H9 (cell line): ENCODE results near the gene SMPX. TPM values are rescaled to one million over a fixed set of nuclear protein-coding genes. Genes with fewer than 3 reads are reported as not detected.

Source experiments
- DNase-seq: peaks from one replicate; pipeline ENCODE4 v3.0.0-alpha.2; 2017
- H2AFZ ChIP-seq: one replicate; pipeline ENCODE4 v1.6.1; 2013; ENCODE audit warnings: mild to moderate bottlenecking, low read length, control low read depth, moderate library complexity
- H2AK5ac ChIP-seq: 2 replicates; pipeline ENCODE4 v1.6.1; 2013; ENCODE audit warnings: low read length, control low read depth, mixed read lengths; ENCODE audit not compliant: insufficient read length
- H2BK120ac ChIP-seq: one replicate; pipeline ENCODE4 v1.6.1; 2013; ENCODE audit warnings: low read depth, mild to moderate bottlenecking, low read length, control low read depth, inconsistent platforms; ENCODE audit not compliant: poor library complexity, severe bottlenecking
- H2BK12ac ChIP-seq: 2 replicates; pipeline ENCODE4 v1.6.1; 2013; ENCODE audit warnings: low read length, control low read depth, mixed read lengths, low read depth; ENCODE audit not compliant: insufficient read length
- H2BK15ac ChIP-seq: 2 replicates; pipeline ENCODE4 v1.6.1; 2013; ENCODE audit warnings: low read depth, low read length, control low read depth
- H2BK20ac ChIP-seq: one replicate; pipeline ENCODE4 v1.6.1; 2013; ENCODE audit warnings: low read depth, mild to moderate bottlenecking, low read length, control low read depth, inconsistent platforms; ENCODE audit not compliant: poor library complexity, severe bottlenecking
- H2BK5ac ChIP-seq: 2 replicates; pipeline ENCODE4 v1.6.1; 2013; ENCODE audit warnings: low read length, control low read depth, mixed read lengths; ENCODE audit not compliant: insufficient read length
- H3K14ac ChIP-seq: 2 replicates; pipeline ENCODE4 v1.6.1; 2013; ENCODE audit warnings: low read length, control low read depth; ENCODE audit not compliant: insufficient read depth
- H3K18ac ChIP-seq: 2 replicates; pipeline ENCODE4 v1.6.1; 2013; ENCODE audit warnings: low read depth, mild to moderate bottlenecking, mixed read lengths, low read length, control low read depth; ENCODE audit not compliant: insufficient read length
- H3K23ac ChIP-seq: 2 replicates; pipeline ENCODE4 v1.6.1; 2013; ENCODE audit warnings: low read length, control low read depth, mixed read lengths, low read depth; ENCODE audit not compliant: insufficient read length
- H3K23me2 ChIP-seq: 2 replicates; pipeline ENCODE4 v1.6.1; 2013; ENCODE audit warnings: low read depth, mild to moderate bottlenecking, mixed read lengths, low read length, control low read depth; ENCODE audit not compliant: insufficient read length, poor library complexity, severe bottlenecking
- H3K27ac ChIP-seq: 2 replicates; pipeline ENCODE4 v1.5.1; 2013; ENCODE audit warnings: low read length, control low read depth, mixed read lengths, low read depth; ENCODE audit not compliant: insufficient read length
- H3K27me3 ChIP-seq: 2 replicates; pipeline ENCODE4 v1.6.1; 2013; ENCODE audit warnings: low read length, control low read depth, inconsistent platforms; ENCODE audit not compliant: insufficient read depth
- H3K4ac ChIP-seq: 2 replicates; pipeline ENCODE4 v1.6.1; 2013; ENCODE audit warnings: low read depth, mild to moderate bottlenecking, control low read depth, inconsistent platforms, low read length, moderate library complexity
- H3K4me1 ChIP-seq: 2 replicates; pipeline ENCODE4 v1.6.1; 2013; ENCODE audit warnings: low read length, control low read depth, inconsistent platforms; ENCODE audit not compliant: insufficient read depth
- H3K4me2 ChIP-seq: 2 replicates; pipeline ENCODE4 v1.6.1; 2013; ENCODE audit warnings: low read length, control low read depth, mixed read lengths; ENCODE audit not compliant: insufficient read length, insufficient read depth
- H3K56ac ChIP-seq: 2 replicates; pipeline ENCODE4 v1.6.1; 2013; ENCODE audit warnings: low read depth, mild to moderate bottlenecking, mixed read lengths, low read length, control low read depth; ENCODE audit not compliant: insufficient read length
- H3K79me1 ChIP-seq: 2 replicates; pipeline ENCODE4 v1.6.1; 2013; ENCODE audit warnings: low read depth, mild to moderate bottlenecking, moderate library complexity, low read length, control low read depth, inconsistent platforms; ENCODE audit not compliant: insufficient read depth, poor library complexity, severe bottlenecking
- H3K79me2 ChIP-seq: 2 replicates; pipeline ENCODE4 v1.6.1; 2013; ENCODE audit warnings: low read length, control low read depth, inconsistent platforms; ENCODE audit not compliant: insufficient read depth
- H3K9ac ChIP-seq: 2 replicates; pipeline ENCODE4 v1.6.1; 2013; ENCODE audit warnings: low read length, control low read depth, mixed read lengths; ENCODE audit not compliant: insufficient read length; ENCODE audit errors: extremely low read depth
- H3K9me3 ChIP-seq: one replicate; pipeline ENCODE4 v1.6.1; 2013; ENCODE audit warnings: low read depth, low read length, inconsistent platforms; ENCODE audit not compliant: control insufficient read depth
- H3T11ph ChIP-seq: one replicate; pipeline ENCODE4 v1.6.1; 2013; ENCODE audit warnings: mild to moderate bottlenecking, low read length, control low read depth, inconsistent platforms
- H4K20me1 ChIP-seq: one replicate; pipeline ENCODE4 v1.6.1; 2013; ENCODE audit not compliant: control insufficient read depth, insufficient read length, insufficient read depth
- H4K5ac ChIP-seq: 2 replicates; pipeline ENCODE4 v1.6.1; 2013; ENCODE audit warnings: low read depth, mild to moderate bottlenecking, mixed read lengths, low read length, control low read depth; ENCODE audit not compliant: insufficient read length
- H4K8ac ChIP-seq: replicated peaks from 2 replicates; pipeline ENCODE4 v1.6.1; 2013; ENCODE audit warnings: low read length, control low read depth, mixed read lengths, low read depth; ENCODE audit not compliant: insufficient read length
- H4K91ac ChIP-seq: 2 replicates; pipeline ENCODE4 v1.6.1; 2013; ENCODE audit warnings: low read depth, mild to moderate bottlenecking, moderate library complexity, mixed read lengths, low read length, control low read depth; ENCODE audit not compliant: insufficient read length
- H3K27ac Mint-ChIP-seq, 3 experiments: 2 replicates in 2 of 3; 3 replicates in 1 of 3; pipeline ENCODE4 v1.8.0; 2020 to 2021; ENCODE audit warnings: mixed read lengths in 3 of 3, mild to moderate bottlenecking in 1 of 3, moderate library complexity in 1 of 3
- H3K27me3 Mint-ChIP-seq: 2 replicates; pipeline ENCODE4 v1.8.0; 2021; ENCODE audit warnings: low read depth, mild to moderate bottlenecking, moderate library complexity, mixed read lengths
- H3K36me3 Mint-ChIP-seq, 3 experiments: 2 replicates in 2 of 3; 3 replicates in 1 of 3; pipeline ENCODE4 v1.8.0; 2020 to 2021; ENCODE audit warnings: low read depth in 3 of 3, mixed read lengths in 3 of 3; ENCODE audit not compliant: insufficient read depth in 1 of 3
- H3K4me1 Mint-ChIP-seq, 2 experiments: 2 replicates each; pipeline ENCODE4 v1.8.0; 2020; ENCODE audit warnings: mixed read lengths in 2 of 2
- H3K4me3 Mint-ChIP-seq, 2 experiments: 2 replicates in 1 of 2; 3 replicates in 1 of 2; pipeline ENCODE4 v1.8.0; 2020 to 2021; ENCODE audit warnings: mild to moderate bottlenecking in 2 of 2, mixed read lengths in 2 of 2, moderate library complexity in 1 of 2
- H3K9me3 Mint-ChIP-seq, 2 experiments: 2 replicates in 1 of 2; 3 replicates in 1 of 2; pipeline ENCODE4 v1.8.0; 2020; ENCODE audit warnings: mild to moderate bottlenecking in 2 of 2, mixed read lengths in 2 of 2, moderate library complexity in 1 of 2
- WGBS: extraction: QIAGEN DNeasy Blood & Tissue Kit; methylation state at CpG from one replicate; pipeline ENCODE4 v1.1.7; 2013; ENCODE audit warnings: missing lambda C conversion rate, low lambda C conversion rate, mixed read lengths; ENCODE audit not compliant: insufficient read length; ENCODE audit errors: extremely low coverage; 5-methylcytosine and 5-hydroxymethylcytosine counted together
- total RNA-seq: library from RNA; stranded (reverse); gene quantifications from 2 replicates; pipeline ENCODE4 v1.2.1, GENCODE V29; 2021
- TF ChIP-seq, protein P1 (sequence below): fragments of 200-600 bp; sonication (generic); conservative IDR thresholded peaks from 3 replicates; pipeline ENCODE4 v1.8.0; 2021; ENCODE audit warnings: antibody characterized with exemption, mild to moderate bottlenecking

Gene SMPX
- total RNA-seq, 1 experiment from 2014 or later, result not detected

DNA sequence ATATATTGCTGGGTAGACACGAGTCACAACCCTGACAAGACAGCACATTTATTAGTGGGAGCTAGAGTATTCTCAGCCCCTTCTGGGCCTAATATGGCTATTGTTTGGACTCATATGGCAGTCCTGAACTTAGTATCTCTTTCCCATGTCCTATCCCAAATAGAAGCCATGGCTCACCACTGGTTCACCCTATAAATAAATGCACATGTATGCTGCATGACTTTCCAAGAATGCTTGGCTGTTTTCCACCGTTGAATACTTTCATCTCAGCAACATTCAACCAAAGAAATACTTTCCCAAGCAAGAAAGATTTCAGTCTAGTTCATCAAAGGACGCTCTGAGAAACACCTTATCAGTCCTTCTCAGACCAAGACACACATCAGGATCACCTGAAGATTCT is 36.7 kb downstream of the SMPX start:
- H3K4me2 ChIP-seq, result no peak overlapping the region
- H2AFZ ChIP-seq, result no peak overlapping the region
- no peaks in the 10 kb centered on the region for H3K4me1 ChIP-seq
- no peak overlapping the region for H3K9ac ChIP-seq
- no peaks in the 10 kb centered on the region for H3K23me2 ChIP-seq
- no peaks in the 10 kb centered on the region for H4K20me1 ChIP-seq
- peaks cover 2% of the 10 kb centered on the region in 2 experiments; a peak in 2 of 4 replicates for H3K4me1 Mint-ChIP-seq
- H4K5ac ChIP-seq, result no peak overlapping the region
- no peak overlapping the region for H3K4me3 Mint-ChIP-seq
- H3K9me3 ChIP-seq, result peaks cover 7% of the 10 kb centered on the region
- H3K27ac ChIP-seq, result no peak overlapping the region
- no peak overlapping the region for H2BK5ac ChIP-seq
- no CpG with 5 or more reads among the region's 3 CpGs for WGBS
- no peak overlapping the region for H3K27ac Mint-ChIP-seq
- no peaks in the 10 kb centered on the region for H3K79me1 ChIP-seq
- no peak overlapping the region for H3K56ac ChIP-seq
- H3K23ac ChIP-seq, result no peak overlapping the region
- H3T11ph ChIP-seq, result no peak overlapping the region
- no peak overlapping the region for H2AK5ac ChIP-seq
- H3K27me3 Mint-ChIP-seq, result no peaks in the 10 kb centered on the region
- H2BK15ac ChIP-seq, result no peak overlapping the region
- no peak overlapping the region for H2BK12ac ChIP-seq
- peaks cover 0 to 24% of the 10 kb centered on the region in 2 experiments; a peak in 3 of 5 replicates for H3K9me3 Mint-ChIP-seq
- H3K4ac ChIP-seq, result no peak overlapping the region
- no peaks in the 10 kb centered on the region for H3K27me3 ChIP-seq
- TF ChIP-seq, protein P1, sequence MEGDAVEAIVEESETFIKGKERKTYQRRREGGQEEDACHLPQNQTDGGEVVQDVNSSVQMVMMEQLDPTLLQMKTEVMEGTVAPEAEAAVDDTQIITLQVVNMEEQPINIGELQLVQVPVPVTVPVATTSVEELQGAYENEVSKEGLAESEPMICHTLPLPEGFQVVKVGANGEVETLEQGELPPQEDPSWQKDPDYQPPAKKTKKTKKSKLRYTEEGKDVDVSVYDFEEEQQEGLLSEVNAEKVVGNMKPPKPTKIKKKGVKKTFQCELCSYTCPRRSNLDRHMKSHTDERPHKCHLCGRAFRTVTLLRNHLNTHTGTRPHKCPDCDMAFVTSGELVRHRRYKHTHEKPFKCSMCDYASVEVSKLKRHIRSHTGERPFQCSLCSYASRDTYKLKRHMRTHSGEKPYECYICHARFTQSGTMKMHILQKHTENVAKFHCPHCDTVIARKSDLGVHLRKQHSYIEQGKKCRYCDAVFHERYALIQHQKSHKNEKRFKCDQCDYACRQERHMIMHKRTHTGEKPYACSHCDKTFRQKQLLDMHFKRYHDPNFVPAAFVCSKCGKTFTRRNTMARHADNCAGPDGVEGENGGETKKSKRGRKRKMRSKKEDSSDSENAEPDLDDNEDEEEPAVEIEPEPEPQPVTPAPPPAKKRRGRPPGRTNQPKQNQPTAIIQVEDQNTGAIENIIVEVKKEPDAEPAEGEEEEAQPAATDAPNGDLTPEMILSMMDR, result no peak
- no peak overlapping the region for H3K14ac ChIP-seq
- no peak overlapping the region for H3K18ac ChIP-seq
- no peak overlapping the region for H4K91ac ChIP-seq
- no peaks in the 10 kb centered on the region for H3K79me2 ChIP-seq
- H4K8ac ChIP-seq, result no peak overlapping the region
- H2BK120ac ChIP-seq, result no peak overlapping the region
- no peak overlapping the region for H2BK20ac ChIP-seq
- DNase-seq, result no peak
- H3K36me3 Mint-ChIP-seq, result no peaks in the 10 kb centered on the region
